ENCODE data around the gene MAP4K4.

MAP4K4 gene

DNA sequence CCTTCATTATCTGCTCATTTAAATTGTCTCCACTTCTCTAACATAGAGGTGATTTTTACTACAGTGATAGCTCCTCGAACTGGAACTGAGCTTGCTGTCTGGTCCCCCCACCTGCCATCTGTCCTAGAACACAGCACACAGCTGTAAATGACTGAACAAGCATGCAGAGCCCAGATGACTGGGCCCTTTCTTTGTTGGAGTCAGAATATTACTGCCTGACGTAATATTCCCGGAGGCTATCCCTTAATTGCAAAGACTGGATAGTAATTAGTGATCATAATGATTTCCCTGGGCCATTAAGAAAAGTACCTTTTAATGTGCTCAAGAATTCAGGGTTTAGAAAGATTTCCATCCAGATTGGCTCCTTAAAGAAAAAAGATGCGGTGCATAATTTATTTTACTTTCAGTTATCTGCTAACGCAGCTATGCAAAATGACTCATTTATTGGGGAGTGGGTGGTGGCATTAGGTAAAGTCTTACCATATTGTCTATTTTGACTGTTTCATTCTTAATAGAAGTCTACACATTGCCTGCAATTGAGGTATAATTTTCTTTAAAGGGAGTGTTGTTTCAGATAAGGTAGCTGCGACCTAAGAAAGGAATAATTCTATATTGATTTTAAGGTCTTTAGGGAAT is 84.4 kb downstream of the MAP4K4 start:
- TF ChIP-seq JUND (IDR thresholded peaks at IDR 0.05; ENCODE audit: low read depth): no peak
- DNase-seq (ENCODE audit: low read depth in 1 of 2, low spot score in 1 of 2): no peak
- in situ Hi-C loops (cut with HindIII; ENCODE audit: low pct_unique_long_range_greater_than_20kb, low sequenced_read_pairs): no loop called here

DNA sequence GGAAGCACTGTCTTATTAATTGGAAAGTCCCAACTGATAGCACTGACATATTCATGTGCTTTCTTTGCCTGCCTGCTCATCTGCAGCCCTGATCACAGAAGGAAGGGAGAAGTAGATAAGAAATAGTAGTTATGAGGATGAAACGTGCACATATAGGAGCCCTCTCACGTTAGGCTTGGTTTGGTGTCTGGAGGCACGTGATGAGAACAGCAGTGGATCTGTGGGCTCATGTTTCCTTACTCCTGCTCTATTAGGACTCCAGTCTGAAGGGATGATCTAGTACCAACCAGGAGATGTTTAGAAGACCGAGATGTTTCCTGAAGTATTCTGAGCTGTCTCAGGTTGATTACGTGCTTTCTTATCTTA is 84.9 kb downstream of the MAP4K4 start:
- TF ChIP-seq JUND (IDR thresholded peaks at IDR 0.05; ENCODE audit: low read depth): no peak
- DNase-seq (ENCODE audit: low read depth in 1 of 2, low spot score in 1 of 2): no peak
- in situ Hi-C loops (cut with HindIII; ENCODE audit: low pct_unique_long_range_greater_than_20kb, low sequenced_read_pairs): no loop called here

DNA sequence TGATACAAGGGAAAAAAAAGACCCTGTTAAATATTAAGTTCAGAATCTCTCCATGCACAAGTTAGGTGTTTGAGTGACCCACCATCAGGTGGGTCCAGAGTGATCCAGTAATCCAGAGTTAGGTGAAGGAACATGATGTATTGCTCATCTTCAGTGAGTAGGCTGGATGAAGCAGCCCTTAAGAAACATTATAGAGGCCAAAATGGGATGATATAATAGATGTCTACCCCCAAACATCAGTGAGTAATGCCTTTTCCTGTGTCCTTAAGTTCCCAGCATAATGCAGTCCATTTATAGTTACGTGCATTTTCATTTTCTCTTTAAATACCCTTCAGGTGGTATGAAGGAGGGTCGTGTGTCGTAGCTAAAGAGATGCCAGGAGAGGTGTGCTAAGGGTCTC is 89.6 kb downstream of the MAP4K4 start:
- no peak for DNase-seq (ENCODE audit: low read depth in 1 of 2, low spot score in 1 of 2)
- no peak for TF ChIP-seq JUND (IDR thresholded peaks at IDR 0.05; ENCODE audit: low read depth)
- in situ Hi-C loops (cut with HindIII; ENCODE audit: low pct_unique_long_range_greater_than_20kb, low sequenced_read_pairs): no loop called here

- in situ Hi-C loops (cut with HindIII; ENCODE audit: low pct_unique_long_range_greater_than_20kb, low sequenced_read_pairs): no loop called here
- no peak for DNase-seq (ENCODE audit: low read depth in 1 of 2, low spot score in 1 of 2)
- TF ChIP-seq JUND (IDR thresholded peaks at IDR 0.05; ENCODE audit: low read depth): no peak
These were observed 91.1 kb downstream of the MAP4K4 start for GRCh38 chr2:101788565-101788964.

GRCh38 chr2:101788995-101789970 is 91.8 kb downstream of the MAP4K4 start:
- in situ Hi-C loops (cut with HindIII; ENCODE audit: low pct_unique_long_range_greater_than_20kb, low sequenced_read_pairs): no loop called here
- TF ChIP-seq JUND (IDR thresholded peaks at IDR 0.05; ENCODE audit: low read depth): no peak
- no peak for DNase-seq (ENCODE audit: low read depth in 1 of 2, low spot score in 1 of 2)

DNA sequence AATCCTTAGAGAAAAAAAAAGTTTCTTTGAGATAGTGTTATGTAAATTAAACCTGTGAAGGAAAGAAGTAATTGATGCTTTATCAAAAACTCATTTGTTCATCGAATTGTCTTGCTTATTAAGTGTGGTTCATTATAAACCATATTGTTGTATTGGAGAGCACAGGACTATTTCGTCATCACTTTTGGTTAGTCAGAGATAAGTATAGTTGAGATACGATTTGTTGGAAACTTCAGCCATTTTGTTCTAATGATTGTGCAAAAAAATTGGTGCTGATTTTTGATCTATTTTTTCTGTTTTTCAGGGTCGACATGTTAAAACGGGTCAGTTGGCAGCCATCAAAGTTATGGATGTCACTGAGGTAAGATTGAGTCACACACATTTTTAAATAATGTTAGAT is 92.9 kb downstream of the MAP4K4 start:
- no peak for TF ChIP-seq JUND (IDR thresholded peaks at IDR 0.05; ENCODE audit: low read depth)
- DNase-seq (ENCODE audit: low read depth in 1 of 2, low spot score in 1 of 2): no peak
- in situ Hi-C loops (cut with HindIII; ENCODE audit: low pct_unique_long_range_greater_than_20kb, low sequenced_read_pairs): no loop called here

- DNase-seq (ENCODE audit: low read depth in 1 of 2, low spot score in 1 of 2): no peak
- TF ChIP-seq JUND (IDR thresholded peaks at IDR 0.05; ENCODE audit: low read depth): no peak
- in situ Hi-C loops (cut with HindIII; ENCODE audit: low pct_unique_long_range_greater_than_20kb, low sequenced_read_pairs): no loop called here
These were observed 93.3 kb downstream of the MAP4K4 start for GRCh38 chr2:101790857-101791256.

DNA sequence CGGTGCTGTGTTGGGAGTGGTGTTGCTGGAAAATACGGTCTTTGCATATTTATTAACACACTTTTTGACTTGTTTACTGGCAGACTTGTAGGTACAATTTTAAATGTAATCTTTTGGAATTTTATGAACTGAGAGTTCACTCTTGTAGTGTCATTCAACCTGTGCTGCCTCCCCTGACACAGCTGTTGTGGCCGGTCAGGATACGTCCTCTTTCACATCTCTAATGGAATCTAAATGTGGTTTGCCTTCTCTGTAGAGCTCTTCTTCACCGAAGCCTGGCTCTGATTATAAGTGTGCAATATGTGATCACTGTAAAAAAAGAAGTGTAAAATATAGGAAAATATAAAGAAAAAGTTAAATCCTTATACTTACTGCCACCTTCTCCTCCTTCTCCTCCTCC is 94.7 kb downstream of the MAP4K4 start:
- in situ Hi-C loops (cut with HindIII; ENCODE audit: low pct_unique_long_range_greater_than_20kb, low sequenced_read_pairs): no loop called here
- no peak for TF ChIP-seq JUND (IDR thresholded peaks at IDR 0.05; ENCODE audit: low read depth)
- no peak for DNase-seq (ENCODE audit: low read depth in 1 of 2, low spot score in 1 of 2)

DNA sequence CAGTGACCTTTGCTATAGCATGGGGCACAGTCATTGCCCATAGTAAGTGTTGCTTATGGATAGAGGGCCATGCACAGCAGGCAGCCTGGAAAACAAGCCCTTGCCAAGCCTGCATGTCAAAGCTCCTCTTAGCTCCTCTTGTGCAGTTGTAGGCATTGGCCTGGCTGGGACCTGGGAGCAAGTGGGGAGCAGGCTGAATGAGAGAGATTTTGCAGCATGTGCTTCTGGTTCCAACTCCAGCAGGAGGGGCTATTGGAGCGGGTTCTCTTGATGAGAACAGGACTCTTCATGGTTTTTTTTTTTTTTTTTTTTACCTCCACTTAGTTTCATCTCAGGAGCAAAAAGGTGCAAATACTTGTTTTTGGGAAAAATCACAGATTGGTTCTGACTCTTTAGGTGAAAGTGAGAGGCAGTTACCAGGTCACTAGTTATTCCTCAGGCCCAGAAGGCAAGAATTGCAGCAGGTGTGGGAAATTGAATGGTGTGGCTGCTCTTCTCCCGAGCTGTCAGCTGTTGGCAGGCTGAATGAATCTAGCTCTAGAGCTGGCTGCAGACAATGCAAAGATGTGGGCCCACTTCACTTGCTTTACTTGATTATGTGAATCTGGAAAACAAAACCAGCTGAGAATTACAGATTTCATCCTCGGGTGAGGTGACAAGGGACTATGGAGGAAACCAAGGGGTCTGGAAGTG is 95.9 kb downstream of the MAP4K4 start:
- in situ Hi-C loops (cut with HindIII; ENCODE audit: low pct_unique_long_range_greater_than_20kb, low sequenced_read_pairs): no loop called here
- DNase-seq (ENCODE audit: low read depth in 1 of 2, low spot score in 1 of 2): no peak
- TF ChIP-seq JUND (IDR thresholded peaks at IDR 0.05; ENCODE audit: low read depth): no peak

DNA sequence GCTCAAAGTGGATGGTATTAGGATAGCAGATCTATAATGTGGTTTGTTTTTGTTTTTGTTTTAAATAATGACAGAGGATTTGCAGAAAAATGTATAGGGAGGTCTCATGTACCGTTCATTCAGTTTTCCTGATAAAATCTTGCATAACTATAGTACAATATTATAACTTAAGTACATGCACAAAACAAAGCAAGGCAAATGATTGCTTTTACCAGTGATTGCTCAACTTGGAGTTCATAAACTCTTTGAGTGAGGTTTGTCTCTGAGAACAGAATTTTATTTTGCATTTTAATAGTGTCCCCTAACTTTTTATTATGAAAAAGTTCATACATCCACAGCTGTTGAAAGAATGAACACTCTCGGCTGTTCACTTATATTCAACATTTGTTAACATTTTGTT is 96.6 kb downstream of the MAP4K4 start:
- in situ Hi-C loops (cut with HindIII; ENCODE audit: low pct_unique_long_range_greater_than_20kb, low sequenced_read_pairs): no loop called here
- no peak for TF ChIP-seq JUND (IDR thresholded peaks at IDR 0.05; ENCODE audit: low read depth)
- no peak for DNase-seq (ENCODE audit: low read depth in 1 of 2, low spot score in 1 of 2)

DNA sequence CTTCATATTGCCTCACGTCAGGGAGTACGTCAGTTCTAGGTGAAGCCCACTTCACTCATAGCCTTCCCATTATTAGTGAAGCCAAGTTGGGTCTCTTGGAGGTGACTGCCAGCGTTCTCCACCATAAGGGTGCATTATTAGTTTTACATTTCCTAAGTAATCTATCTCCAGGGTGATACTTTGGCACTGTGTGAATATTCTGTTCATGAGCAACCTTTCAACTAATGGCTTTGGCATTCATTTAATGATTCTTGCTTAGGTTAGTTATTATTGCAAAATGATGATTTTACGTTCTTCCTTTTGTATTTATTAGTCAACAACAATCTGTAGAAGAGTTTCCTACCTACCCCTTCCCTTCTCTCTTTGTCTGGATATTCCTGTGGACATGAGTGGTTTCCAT is 97.5 kb downstream of the MAP4K4 start:
- DNase-seq (ENCODE audit: low read depth in 1 of 2, low spot score in 1 of 2): no peak
- in situ Hi-C loops (cut with HindIII; ENCODE audit: low pct_unique_long_range_greater_than_20kb, low sequenced_read_pairs): no loop called here
- TF ChIP-seq JUND (IDR thresholded peaks at IDR 0.05; ENCODE audit: low read depth): no peak

- in situ Hi-C loops (cut with HindIII; ENCODE audit: low pct_unique_long_range_greater_than_20kb, low sequenced_read_pairs): no loop called here
- no peak for DNase-seq (ENCODE audit: low read depth in 1 of 2, low spot score in 1 of 2)
- TF ChIP-seq JUND (IDR thresholded peaks at IDR 0.05; ENCODE audit: low read depth): no peak
These were observed 99.5 kb downstream of the MAP4K4 start for GRCh38 chr2:101796825-101797600.

All from T47D (cell line).